IMR-90 (cell line): ENCODE data around the gene BTG2. TPM values are rescaled to one million over a fixed set of nuclear protein-coding genes. Genes with fewer than 3 reads are reported as not detected.

Source experiments
- ATAC-seq: fragments of 200-7000 bp; cut with Tn5 transposase; 2 replicates; pipeline ENCODE4 v1.9.1; 2020; ENCODE audit warnings: low read depth, mild to moderate bottlenecking, moderate library complexity
- BruUV-seq: library from RNA; stranded (reverse); fragments of 400-500 nt; replicated peaks from 2 replicates; lab custom pipeline; 2021; lab: Mats Ljungman, UMichigan
- CTCF ChIA-PET: fragments of 300-600 bp; formaldehyde crosslinking; extraction: SDS; loops from one replicate; lab custom pipeline; 2021; ENCODE audit warnings: antibody characterized with exemption; lab: Yijun Ruan, JAX
- POLR2A ChIA-PET: fragments of 300-600 bp; sonication (Branson Sonifier 250); formaldehyde crosslinking; loops from one replicate; lab custom pipeline; 2022; ENCODE audit warnings: antibody characterized with exemption; ENCODE audit not compliant: unreplicated experiment; lab: Charles Lee
- DNase-seq: peaks from one replicate; pipeline ENCODE4 v3.0.0; 2013
- H2AFZ ChIP-seq: replicated peaks from 2 replicates; pipeline ENCODE3; 2013; ENCODE audit warnings: low read length, mild to moderate bottlenecking; ENCODE audit not compliant: poor library complexity
- H2AK5ac ChIP-seq: 2 replicates; pipeline ENCODE4 v1.6.1; 2013; ENCODE audit warnings: low read depth, low read length, inconsistent platforms
- H2AK9ac ChIP-seq: replicated peaks from 2 replicates; pipeline ENCODE3; 2013; ENCODE audit warnings: mild to moderate bottlenecking, low read depth, low read length, moderate library complexity; ENCODE audit not compliant: poor library complexity
- H2BK120ac ChIP-seq: 2 replicates; pipeline ENCODE4 v1.6.1; 2013; ENCODE audit warnings: low read depth, low read length, inconsistent platforms
- H2BK15ac ChIP-seq: 3 replicates; pipeline ENCODE4 v1.6.1; 2013; ENCODE audit warnings: low read depth, low read length, inconsistent platforms
- H2BK20ac ChIP-seq: 2 replicates; pipeline ENCODE4 v1.6.1; 2013; ENCODE audit warnings: low read depth, mild to moderate bottlenecking, inconsistent platforms, low read length, moderate library complexity
- H2BK5ac ChIP-seq: 2 replicates; pipeline ENCODE4 v1.6.1; 2013; ENCODE audit warnings: mild to moderate bottlenecking, low read depth, low read length, inconsistent platforms; ENCODE audit not compliant: poor library complexity, severe bottlenecking
- H3K14ac ChIP-seq: replicated peaks from 2 replicates; pipeline ENCODE4 v1.6.1; 2013; ENCODE audit warnings: low read depth, low read length, inconsistent platforms
- H3K18ac ChIP-seq: 2 replicates; pipeline ENCODE4 v1.6.1; 2013; ENCODE audit warnings: low read depth, low read length, control low read depth
- H3K23ac ChIP-seq: 2 replicates; pipeline ENCODE4 v1.6.1; 2013; ENCODE audit warnings: low read depth, low read length, inconsistent platforms
- H3K27ac ChIP-seq: 2 replicates; pipeline ENCODE4 v1.5.1; 2013; ENCODE audit warnings: mild to moderate bottlenecking, control low read depth, low read length; ENCODE audit not compliant: insufficient read depth
- H3K27me3 ChIP-seq: 2 replicates; pipeline ENCODE4 v1.6.1; 2013; ENCODE audit warnings: low read length; ENCODE audit not compliant: control insufficient read depth, insufficient read depth
- H3K36me3 ChIP-seq: 2 replicates; pipeline ENCODE4 v1.6.1; 2013; ENCODE audit warnings: low read length, mixed read lengths; ENCODE audit not compliant: control insufficient read depth, insufficient read depth
- H3K4ac ChIP-seq: 2 replicates; pipeline ENCODE4 v1.6.1; 2013; ENCODE audit warnings: low read depth, low read length, inconsistent platforms
- H3K4me1 ChIP-seq: 2 replicates; pipeline ENCODE4 v1.6.1; 2013; ENCODE audit warnings: low read length, mixed read lengths; ENCODE audit not compliant: control insufficient read depth, insufficient read depth
- H3K4me2 ChIP-seq: 2 replicates; pipeline ENCODE4 v1.6.1; 2013; ENCODE audit warnings: low read depth, mild to moderate bottlenecking, control low read depth, low read length, moderate library complexity
- H3K4me3 ChIP-seq: 2 replicates; pipeline ENCODE4 v1.5.1; 2013; ENCODE audit warnings: low read depth, mild to moderate bottlenecking, control low read depth, low read length, moderate library complexity; ENCODE audit not compliant: insufficient read depth
- H3K56ac ChIP-seq: 2 replicates; pipeline ENCODE4 v1.6.1; 2013; ENCODE audit warnings: low read length, inconsistent platforms; ENCODE audit not compliant: insufficient read depth; ENCODE audit errors: extremely low read depth
- H3K79me1 ChIP-seq, 2 experiments: 2 replicates each; pipeline ENCODE4 v1.6.1; 2013; ENCODE audit warnings: low read length in 2 of 2, inconsistent platforms in 1 of 2, low read depth in 1 of 2
- H3K9ac ChIP-seq: 2 replicates; pipeline ENCODE4 v1.6.1; 2013; ENCODE audit warnings: low read depth, low read length, control low read depth
- H3K9me1 ChIP-seq: 2 replicates; pipeline ENCODE4 v1.6.1; 2013; ENCODE audit warnings: low read length, inconsistent platforms; ENCODE audit not compliant: insufficient read depth
- H3K9me3 ChIP-seq: 2 replicates; pipeline ENCODE4 v1.6.1; 2013; ENCODE audit warnings: low read length; ENCODE audit not compliant: control insufficient read depth, insufficient read depth
- H4K20me1 ChIP-seq: 2 replicates; pipeline ENCODE4 v1.6.1; 2013; ENCODE audit warnings: low read length, inconsistent platforms; ENCODE audit not compliant: insufficient read depth
- H4K5ac ChIP-seq: 2 replicates; pipeline ENCODE4 v1.6.1; 2013; ENCODE audit warnings: mild to moderate bottlenecking, low read depth, low read length, control low read depth
- H4K8ac ChIP-seq, 2 experiments: 2 replicates each; pipeline ENCODE4 v1.6.1; 2013; ENCODE audit warnings: low read depth in 2 of 2, low read length in 2 of 2, control low read depth in 1 of 2, inconsistent platforms in 1 of 2
- H4K91ac ChIP-seq: 2 replicates; pipeline ENCODE4 v1.6.1; 2013; ENCODE audit warnings: low read depth, low read length, inconsistent platforms; ENCODE audit not compliant: insufficient read depth
- CTCF ChIP-seq: conservative IDR thresholded peaks from 2 replicates; pipeline ENCODE4 v1.5.1; 2012; ENCODE audit warnings: mild to moderate bottlenecking, low read depth, low read length, improper control_type of control experiment
- MXI1 ChIP-seq: IDR thresholded peaks from 2 replicates; pipeline ENCODE4 v1.6.1; 2012; ENCODE audit warnings: low read depth, mild to moderate bottlenecking, low read length, moderate library complexity, borderline replicate concordance
- POLR2A ChIP-seq: IDR thresholded peaks from 2 replicates; pipeline ENCODE4 v1.6.1; 2012; ENCODE audit warnings: mild to moderate bottlenecking, low read depth, low read length
- RFX5 ChIP-seq: IDR thresholded peaks from 2 replicates; pipeline ENCODE4 v1.8.0; 2012; ENCODE audit warnings: low read depth, mild to moderate bottlenecking, low read length, moderate library complexity
- WGBS, 2 experiments: methylation state at CpG; one replicate each; pipeline versions ENCODE4 v1.1.5 to v1.1.7; 2013; ENCODE audit warnings: missing lambda C conversion rate in 2 of 2; ENCODE audit not compliant: insufficient read length in 1 of 2; ENCODE audit errors: extremely low coverage in 2 of 2; 5-methylcytosine and 5-hydroxymethylcytosine counted together
- dilution Hi-C: fragments of 300-500 bp; cut with HindIII; formaldehyde crosslinking; loops from one replicate; pipeline ENCODE4 v1.14.3; 2018; ENCODE audit warnings: low sequenced_read_pairs; ENCODE audit not compliant: unreplicated experiment
- in situ Hi-C: fragments of 300-500 bp; cut with MboI; formaldehyde crosslinking; loops from 3 replicates; pipeline ENCODE4 v1.14.3; 2019; ENCODE audit warnings: low sequenced_read_pairs, inconsistent platforms, mixed read lengths
- intact Hi-C: fragments of 100-400 bp; cut with micrococcal nuclease; formaldehyde crosslinking; loops from 2 replicates; pipeline ENCODE4 v1.10.0; 2022
- polyA plus RNA-seq, 3 experiments: library from polyadenylated mRNA; depleted of rRNA; stranded (reverse); fragments of >200 nt; gene quantifications; 2 replicates each; pipeline ENCODE4 v1.2.3, GENCODE V29; 2012; ENCODE audit warnings: low replicate concordance in 1 of 3
- total RNA-seq: library from RNA; depleted of rRNA; stranded (reverse); fragments of >200 nt; gene quantifications from 2 replicates; pipeline ENCODE4 v1.2.3, GENCODE V29; 2012

BTG2 gene
- total and polyA plus RNA-seq, 2 of the 4 experiments (the other 2 are of a cell fraction), result 8.4 to 18.8 TPM

GRCh38 chr1:203291201-203292096, 13.9 kb upstream of the BTG2 start:
- Histone ChIP-seq H3K9ac (no peak overlapping the region), H4K5ac (no peak overlapping the region), H4K8ac (no peak overlapping the region), H3K4me3 (no peak overlapping the region), H3K27me3 (peaks cover 29% of the 10 kb centered on the region), H3K4ac (no peak overlapping the region), H3K36me3 (no peaks in the 10 kb centered on the region), H2BK120ac (no peak overlapping the region), H3K18ac (no peak overlapping the region; the same call in 1 of the 2 replicates), H3K9me1 (0 out of 2 replicates have a peak, but pooled peaks cover 4% of the 10 kb centered on the region), H3K14ac (no peak overlapping the region), H3K23ac (no peak overlapping the region; the same call in 1 of the 2 replicates), H3K27ac (no peak overlapping the region), H2BK5ac (no peak overlapping the region), H4K91ac (no peak overlapping the region), H3K9me3 (no peaks in the 10 kb centered on the region), H2BK20ac (no peak overlapping the region), H4K20me1 (no peaks in the 10 kb centered on the region), H3K79me1 (no peaks in the 10 kb centered on the region), H3K4me2 (no peak overlapping the region), H2AK9ac (no peak overlapping the region), H2BK15ac (no peak overlapping the region), H3K4me1 (peaks cover 11% of the 10 kb centered on the region; the same call in 1 of the 2 replicates), H2AK5ac (no peak overlapping the region), H2AFZ (peak overlapping the region; percentile 4), H3K56ac (no peak overlapping the region)
- WGBS, 2 experiments, result no CpG with 5 or more reads among the region's 17 CpGs
- DNase-seq (no peak), ATAC-seq (no peak)
- POLR2A ChIA-PET, result no interaction called here
- CTCF ChIA-PET, result interaction anchor here (0.9 to 1.2 kb wide), 2 partner anchors 23 to 24 kb away, joined by 3 read pairs; no protein-coding TSS in a partner anchor
- no TSS peak for BruUV-seq
- in situ Hi-C loops (no loop called here), dilution Hi-C loops (no loop called here), intact Hi-C loops (no loop called here)
- no peak for TF ChIP-seq CTCF
- no peak for TF ChIP-seq MXI1
- TF ChIP-seq POLR2A, result no peak
- TF ChIP-seq RFX5, result no peak
